SU-DHL-6 (cell line): ENCODE measurements around the gene SLC9A2.

Experiments
- EZH2phosphoT487 ChIP-seq: fragments of 200-600 bp; sonication (generic), shearing (Covaris generic); conservative IDR thresholded peaks from 2 replicates; pipeline ENCODE4 v1.6.1; 2018; ENCODE audit warnings: mild to moderate bottlenecking, antibody characterized with exemption, low read length, moderate library complexity, mixed read lengths
- TF ChIP-seq, protein P1 (sequence below): fragments of 200-600 bp; sonication (generic); IDR thresholded peaks from one replicate; pipeline ENCODE4 v1.5.1; 2017; ENCODE audit warnings: antibody characterized with exemption, mild to moderate bottlenecking, low read length, moderate library complexity; ENCODE audit not compliant: insufficient read depth, poor library complexity, severe bottlenecking

DNA sequence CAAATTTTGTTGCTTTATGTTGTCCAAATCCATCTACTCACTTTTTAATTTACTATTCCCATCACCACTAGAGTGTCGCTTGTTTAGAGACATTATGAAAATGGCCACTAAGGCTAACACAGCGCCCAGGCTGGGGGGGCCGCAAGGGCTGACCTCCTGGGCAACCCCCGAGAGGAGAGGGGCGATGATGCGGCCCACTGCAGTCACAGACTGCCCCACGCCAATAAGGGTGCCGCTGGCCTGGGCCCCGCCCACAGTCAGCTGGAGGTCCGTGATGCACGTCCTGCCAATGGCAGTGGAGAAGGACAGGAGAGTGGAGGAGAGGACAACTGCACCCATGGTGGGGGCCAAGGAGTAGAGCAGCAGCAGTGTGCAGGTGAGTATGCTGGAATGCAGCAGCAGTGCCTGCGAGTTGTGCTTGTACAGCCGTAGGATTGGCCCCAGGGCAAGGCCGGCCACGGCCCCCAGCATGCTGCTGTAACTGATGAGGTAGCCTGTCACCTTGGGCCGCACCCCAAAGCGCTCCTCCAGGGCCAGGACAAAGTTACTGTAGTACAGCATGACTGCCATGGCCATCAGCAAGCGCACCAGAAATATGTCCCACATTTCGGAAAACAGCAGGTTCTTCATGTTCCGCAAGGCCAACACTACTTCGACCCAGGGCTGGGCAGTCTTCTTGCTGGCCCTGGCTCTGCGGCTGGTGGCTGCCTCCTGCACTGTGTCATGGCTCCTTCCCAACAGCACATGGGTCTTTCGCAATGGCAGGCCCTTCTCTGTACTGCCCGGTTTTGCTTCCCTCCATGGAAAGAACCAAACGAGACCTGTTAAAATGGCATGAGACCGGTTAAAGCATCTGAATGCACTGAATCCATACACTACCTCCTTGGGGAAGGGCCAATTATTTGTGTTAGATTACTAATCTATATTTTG lies 99.3 kb downstream of the SLC9A2 start:
- TF ChIP-seq, protein P1, sequence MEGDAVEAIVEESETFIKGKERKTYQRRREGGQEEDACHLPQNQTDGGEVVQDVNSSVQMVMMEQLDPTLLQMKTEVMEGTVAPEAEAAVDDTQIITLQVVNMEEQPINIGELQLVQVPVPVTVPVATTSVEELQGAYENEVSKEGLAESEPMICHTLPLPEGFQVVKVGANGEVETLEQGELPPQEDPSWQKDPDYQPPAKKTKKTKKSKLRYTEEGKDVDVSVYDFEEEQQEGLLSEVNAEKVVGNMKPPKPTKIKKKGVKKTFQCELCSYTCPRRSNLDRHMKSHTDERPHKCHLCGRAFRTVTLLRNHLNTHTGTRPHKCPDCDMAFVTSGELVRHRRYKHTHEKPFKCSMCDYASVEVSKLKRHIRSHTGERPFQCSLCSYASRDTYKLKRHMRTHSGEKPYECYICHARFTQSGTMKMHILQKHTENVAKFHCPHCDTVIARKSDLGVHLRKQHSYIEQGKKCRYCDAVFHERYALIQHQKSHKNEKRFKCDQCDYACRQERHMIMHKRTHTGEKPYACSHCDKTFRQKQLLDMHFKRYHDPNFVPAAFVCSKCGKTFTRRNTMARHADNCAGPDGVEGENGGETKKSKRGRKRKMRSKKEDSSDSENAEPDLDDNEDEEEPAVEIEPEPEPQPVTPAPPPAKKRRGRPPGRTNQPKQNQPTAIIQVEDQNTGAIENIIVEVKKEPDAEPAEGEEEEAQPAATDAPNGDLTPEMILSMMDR: no peak
- TF ChIP-seq EZH2phosphoT487: no peak
